NCI-H1092 (cell line): ENCODE data around the gene GRIK4.

Experiments used
- DNase-seq: peaks from one replicate; lab custom pipeline; 2025; lab: John Stamatoyannopoulos, UW

The GRIK4 gene

GRCh38 chr11:120710354-120711131, 199.0 kb downstream of the GRIK4 start:
- no peak for DNase-seq

- DNase-seq = no peak
Observed at GRCh38 chr11:120712014-120712413, 200.5 kb downstream of the GRIK4 start.

- no peak for DNase-seq
Observed at GRCh38 chr11:120712881-120713280, 201.3 kb downstream of the GRIK4 start.

GRCh38 chr11:120713296-120713695, 201.7 kb downstream of the GRIK4 start:
- DNase-seq = no peak

DNA sequence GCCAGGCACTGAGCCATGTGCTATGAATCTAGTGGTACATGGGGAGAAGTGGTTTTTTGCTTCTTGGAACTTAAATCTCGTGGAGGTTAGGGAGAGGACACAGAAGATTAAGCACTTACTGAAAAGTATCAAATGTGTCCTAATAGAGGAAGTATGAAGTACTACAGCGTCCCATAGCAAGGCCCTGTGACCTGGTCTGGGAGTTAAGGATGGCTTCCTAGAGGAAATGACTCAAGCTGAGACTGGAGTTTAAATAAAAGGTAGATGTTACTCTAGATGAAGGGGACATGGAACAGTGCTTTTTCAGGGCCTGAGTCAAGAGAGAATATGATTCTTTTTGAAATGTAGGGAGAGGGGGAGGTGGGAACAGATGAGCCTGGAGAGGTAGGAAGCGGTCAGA, 202.9 kb downstream of the GRIK4 start:
- DNase-seq = no peak

DNA sequence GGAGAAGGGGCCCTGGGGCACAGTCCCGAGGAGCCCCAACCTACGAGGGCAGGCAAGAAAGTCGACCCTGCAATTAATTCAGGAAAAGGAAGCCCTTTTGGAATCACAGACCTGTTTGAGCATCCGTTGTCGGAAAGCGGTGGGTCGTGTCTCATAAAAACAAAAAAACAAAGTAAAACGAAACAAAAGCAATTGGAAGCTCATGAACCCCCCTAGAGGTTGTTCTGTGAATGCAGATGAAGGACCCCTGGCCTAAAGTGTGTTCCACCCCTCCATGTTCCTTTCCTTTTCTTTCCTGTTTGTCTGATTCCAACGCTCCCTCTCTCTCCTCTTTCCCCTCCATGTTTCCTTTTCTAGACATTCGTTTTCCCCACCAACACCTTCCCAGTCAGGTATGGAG, 203.7 kb downstream of the GRIK4 start:
- DNase-seq = no peak

- no peak for DNase-seq
Observed at GRCh38 chr11:120717042-120717441, 205.5 kb downstream of the GRIK4 start.

GRCh38 chr11:120717623-120718022, 206.1 kb downstream of the GRIK4 start:
- no peak for DNase-seq

- DNase-seq = no peak
Observed at GRCh38 chr11:120718171-120718570, 206.6 kb downstream of the GRIK4 start.

DNA sequence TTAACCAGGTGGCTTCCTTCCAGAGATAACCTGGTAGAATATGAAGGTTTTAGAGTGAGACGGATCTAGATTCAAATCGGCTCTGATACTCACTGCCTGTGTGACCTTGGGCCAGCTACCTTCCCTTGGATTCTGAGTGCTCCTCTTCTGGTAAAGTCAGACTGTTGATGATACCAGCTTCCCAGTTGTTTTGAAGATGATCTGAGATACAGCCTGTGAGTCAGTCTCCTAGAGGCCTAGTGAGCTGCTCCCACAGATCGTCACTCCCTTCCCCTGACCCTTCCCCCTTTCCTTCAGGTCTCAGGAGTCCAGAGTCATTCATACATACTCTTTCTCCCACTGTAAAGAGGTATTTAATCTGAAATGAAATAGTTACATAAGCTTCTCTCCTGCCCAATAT, 207.8 kb downstream of the GRIK4 start:
- no peak for DNase-seq

DNA sequence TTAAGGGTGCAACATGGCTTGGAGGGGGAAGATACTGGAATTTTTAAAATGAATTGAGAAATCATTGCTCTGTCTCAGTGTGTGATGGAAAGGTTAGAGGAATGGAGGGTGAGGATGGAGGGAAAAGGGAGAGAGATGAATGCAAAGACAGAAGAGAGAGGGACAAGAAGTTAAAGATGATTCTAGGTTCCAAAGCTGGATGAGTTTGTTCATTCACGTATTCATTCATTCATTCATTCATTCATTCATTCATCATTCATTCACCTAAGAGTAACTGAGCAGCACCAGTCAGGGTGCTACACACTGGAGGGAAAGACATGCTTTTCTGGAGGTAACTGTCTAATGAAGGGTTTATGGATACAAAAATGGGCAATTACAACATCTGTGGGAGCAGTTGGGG, 209.2 kb downstream of the GRIK4 start:
- no peak for DNase-seq

- no peak for DNase-seq
Observed at GRCh38 chr11:120722524-120722923, 211.0 kb downstream of the GRIK4 start.

- DNase-seq = no peak
Observed at GRCh38 chr11:120723751-120724150, 212.2 kb downstream of the GRIK4 start.

GRCh38 chr11:120727752-120728151, 216.2 kb downstream of the GRIK4 start:
- no peak for DNase-seq

- DNase-seq = no peak
Observed at GRCh38 chr11:120735035-120735434, 223.5 kb downstream of the GRIK4 start.

DNA sequence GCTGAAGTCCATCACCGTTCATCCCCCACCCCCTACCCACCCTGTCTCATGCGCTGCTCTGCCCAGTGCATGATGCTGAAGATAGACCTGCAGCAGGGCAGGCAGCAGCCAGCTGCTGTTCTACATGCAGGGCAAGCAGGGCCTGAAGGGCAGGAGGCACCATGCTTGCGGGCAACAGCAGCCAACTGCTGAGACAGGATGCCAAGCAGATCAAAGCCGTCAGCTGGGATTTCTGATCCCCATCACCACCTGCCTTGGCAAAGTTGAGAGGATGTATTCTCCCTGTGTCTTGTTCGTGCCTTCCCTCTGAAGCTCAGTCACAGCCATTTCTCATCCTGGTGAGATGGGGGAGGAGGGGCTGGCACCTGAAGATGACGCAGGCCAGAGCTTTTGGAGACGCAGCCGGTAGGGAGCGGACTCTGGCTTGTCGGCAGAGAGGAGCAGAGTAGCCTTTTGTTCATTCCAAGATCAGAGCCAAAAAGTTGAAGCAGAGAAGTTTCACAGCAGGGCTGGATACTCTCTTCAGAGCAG, 227.0 kb downstream of the GRIK4 start:
- no peak for DNase-seq

- DNase-seq = no peak
Observed at GRCh38 chr11:120739780-120740179, 228.2 kb downstream of the GRIK4 start.

GRCh38 chr11:120740380-120740779, 228.8 kb downstream of the GRIK4 start:
- no peak for DNase-seq

GRCh38 chr11:120744016-120744994, 232.8 kb downstream of the GRIK4 start:
- DNase-seq = no peak

- no peak for DNase-seq
Observed at GRCh38 chr11:120746376-120746775, 234.8 kb downstream of the GRIK4 start.

GRCh38 chr11:120746836-120747609, 235.5 kb downstream of the GRIK4 start:
- peak; percentile 60 for DNase-seq
